MG63 (cell line): Measurements from ENCODE around the gene GPS1. TPM values are rescaled to one million over a fixed set of nuclear protein-coding genes. Genes with fewer than 3 reads are reported as not detected.
A peak's percentile ranks its signal among the peaks of the same experiment; 100 is the strongest.

Experiments
- DNase-seq: peaks from one replicate; pipeline ENCODE4 v3.0.0-alpha.2; 2020
- H3K27me3 ChIP-seq: fragments of 250-450 bp; sonication (Bioruptor Pico); 2 replicates; pipeline ENCODE4 v1.5.1; 2020; ENCODE audit warnings: mild to moderate bottlenecking, moderate library complexity
- H3K36me3 ChIP-seq: fragments of 250-450 bp; sonication (Bioruptor Pico); 2 replicates; pipeline ENCODE4 v1.5.1; 2020; ENCODE audit warnings: mild to moderate bottlenecking, moderate library complexity
- H3K4me3 ChIP-seq: fragments of 250-450 bp; sonication (Bioruptor Pico); 2 replicates; pipeline ENCODE4 v1.5.1; 2020; ENCODE audit warnings: mild to moderate bottlenecking, moderate library complexity
- H3K9me3 ChIP-seq: fragments of 250-450 bp; sonication (Bioruptor Pico); 2 replicates; pipeline ENCODE4 v1.5.1; 2020; ENCODE audit warnings: mild to moderate bottlenecking, moderate library complexity
- total RNA-seq: library from RNA; depleted of rRNA; stranded (reverse); fragments of >200 nt; shearing (Covaris generic); gene quantifications from 2 replicates; pipeline ENCODE4 v1.2.3, GENCODE V29; 2014; ENCODE audit warnings: low replicate concordance

The GPS1 gene
- total RNA-seq, 1 experiment from 2014 or later = 181 TPM

GRCh38 chr17:82021900-82022309, 29.8 kb upstream of the GPS1 start:
- no peaks in the 10 kb centered on the region for H3K9me3 ChIP-seq
- H3K4me3 ChIP-seq = peak overlapping the region; percentile 94
- peak; percentile 46 for DNase-seq
- no peaks in the 10 kb centered on the region for H3K27me3 ChIP-seq
- H3K36me3 ChIP-seq = peaks cover 25% of the 10 kb centered on the region

- H3K36me3 ChIP-seq = peaks cover 25% of the 10 kb centered on the region
- peak within 1 kb of the TSS; percentile 94 for H3K4me3 ChIP-seq
- H3K27me3 ChIP-seq = no peaks in the 10 kb centered on the region
- no peaks in the 10 kb centered on the region for H3K9me3 ChIP-seq
- DNase-seq = no peak
These were observed 29.3 kb upstream of the GPS1 start, which contains the start of gene CENPX for GRCh38 chr17:82022310-82022980. TSS of gene CENPX (minus strand) at chr17:82022878. CDS start at chr17:82022861, 17 bp downstream.

- peaks cover 22% of the 10 kb centered on the region for H3K36me3 ChIP-seq
- peak; percentile 100 for DNase-seq
- H3K4me3 ChIP-seq = peak within 1 kb of the TSS; percentile 94
- no peaks in the 10 kb centered on the region for H3K9me3 ChIP-seq
- no peaks in the 10 kb centered on the region for H3K27me3 ChIP-seq
These were observed 28.7 kb upstream of the GPS1 start, which contains the start of gene LRRC45 for GRCh38 chr17:82022981-82023446. TSS of gene LRRC45 (plus strand) at chr17:82023305. CDS start at chr17:82023644, 339 bp downstream.

- DNase-seq = no peak
- no peaks in the 10 kb centered on the region for H3K9me3 ChIP-seq
- peaks cover 17% of the 10 kb centered on the region for H3K36me3 ChIP-seq
- H3K4me3 ChIP-seq = peak overlapping the region; percentile 73
- no peaks in the 10 kb centered on the region for H3K27me3 ChIP-seq
These were observed 28.1 kb upstream of the GPS1 start for GRCh38 chr17:82023447-82024241.

GRCh38 chr17:82024859-82025258, 26.8 kb upstream of the GPS1 start:
- no peak for DNase-seq
- Histone ChIP-seq H3K4me3 (no peak overlapping the region), H3K36me3 (peaks cover 9% of the 10 kb centered on the region), H3K9me3 (no peaks in the 10 kb centered on the region), H3K27me3 (no peaks in the 10 kb centered on the region)

- Histone ChIP-seq H3K9me3 (no peaks in the 10 kb centered on the region), H3K36me3 (peaks cover 6% of the 10 kb centered on the region), H3K4me3 (no peak overlapping the region), H3K27me3 (no peaks in the 10 kb centered on the region)
- DNase-seq = no peak
These were observed 26.1 kb upstream of the GPS1 start for GRCh38 chr17:82025401-82026107.

- H3K27me3 ChIP-seq = no peaks in the 10 kb centered on the region
- no peak for DNase-seq
- no peak overlapping the region for H3K4me3 ChIP-seq
- peaks cover 9% of the 10 kb centered on the region for H3K36me3 ChIP-seq
- no peaks in the 10 kb centered on the region for H3K9me3 ChIP-seq
These were observed 23.5 kb upstream of the GPS1 start for GRCh38 chr17:82028246-82028645.

GRCh38 chr17:82028966-82029365, 22.7 kb upstream of the GPS1 start:
- Histone ChIP-seq H3K36me3 (peaks cover 9% of the 10 kb centered on the region), H3K27me3 (no peaks in the 10 kb centered on the region), H3K9me3 (no peaks in the 10 kb centered on the region), H3K4me3 (no peak overlapping the region)
- no peak for DNase-seq

- Histone ChIP-seq H3K36me3 (peaks cover 9% of the 10 kb centered on the region), H3K9me3 (no peaks in the 10 kb centered on the region), H3K27me3 (no peaks in the 10 kb centered on the region), H3K4me3 (no peak overlapping the region)
- no peak for DNase-seq
These were observed 22.3 kb upstream of the GPS1 start for GRCh38 chr17:82029391-82029790.

- no peak for DNase-seq
- H3K4me3 ChIP-seq = no peak overlapping the region
- no peaks in the 10 kb centered on the region for H3K9me3 ChIP-seq
- H3K36me3 ChIP-seq = peaks cover 9% of the 10 kb centered on the region
- no peaks in the 10 kb centered on the region for H3K27me3 ChIP-seq
These were observed 21.7 kb upstream of the GPS1 start for GRCh38 chr17:82029990-82030469.

GRCh38 chr17:82030470-82031302, 21.0 kb upstream of the GPS1 start:
- no peak for DNase-seq
- Histone ChIP-seq H3K36me3 (peaks cover 12% of the 10 kb centered on the region), H3K27me3 (no peaks in the 10 kb centered on the region), H3K9me3 (no peaks in the 10 kb centered on the region), H3K4me3 (no peak overlapping the region)

GRCh38 chr17:82031303-82031884, 20.3 kb upstream of the GPS1 start, which contains the start of gene RAC3:
TSS of gene RAC3 (plus strand) at chr17:82031678. CDS start at chr17:82031762, 84 bp downstream.
- Histone ChIP-seq H3K36me3 (peaks cover 13% of the 10 kb centered on the region), H3K9me3 (no peaks in the 10 kb centered on the region), H3K27me3 (no peaks in the 10 kb centered on the region), H3K4me3 (peak within 1 kb of the TSS; percentile 25)
- no peak for DNase-seq

- Histone ChIP-seq H3K36me3 (peaks cover 13% of the 10 kb centered on the region), H3K9me3 (no peaks in the 10 kb centered on the region), H3K27me3 (no peaks in the 10 kb centered on the region), H3K4me3 (peak overlapping the region; percentile 25)
- no peak for DNase-seq
These were observed 19.6 kb upstream of the GPS1 start for GRCh38 chr17:82031885-82032627.

- H3K36me3 ChIP-seq = peaks cover 10% of the 10 kb centered on the region
- H3K27me3 ChIP-seq = no peaks in the 10 kb centered on the region
- H3K9me3 ChIP-seq = no peaks in the 10 kb centered on the region
- no peak overlapping the region for H3K4me3 ChIP-seq
- DNase-seq = no peak
These were observed 18.2 kb upstream of the GPS1 start for GRCh38 chr17:82033359-82034085.
